Left kidney (tissue), 2 donors: ENCODE results near the gene GPRC5D. TPM values are rescaled to one million over a fixed set of nuclear protein-coding genes. Genes with fewer than 3 reads are reported as not detected.

Experiments used
- DNase-seq: peaks from one replicate; pipeline ENCODE4 v3.0.0-alpha.2; 2013
- polyA plus RNA-seq: library from polyadenylated mRNA; unstranded; fragments of 120-200 nt; gene quantifications from one replicate; pipeline ENCODE4 v1.2.1, GENCODE V29; 2013; ENCODE audit not compliant: insufficient read length

GPRC5D gene
- polyA plus RNA-seq, 1 donor, result 1.1 TPM

DNA sequence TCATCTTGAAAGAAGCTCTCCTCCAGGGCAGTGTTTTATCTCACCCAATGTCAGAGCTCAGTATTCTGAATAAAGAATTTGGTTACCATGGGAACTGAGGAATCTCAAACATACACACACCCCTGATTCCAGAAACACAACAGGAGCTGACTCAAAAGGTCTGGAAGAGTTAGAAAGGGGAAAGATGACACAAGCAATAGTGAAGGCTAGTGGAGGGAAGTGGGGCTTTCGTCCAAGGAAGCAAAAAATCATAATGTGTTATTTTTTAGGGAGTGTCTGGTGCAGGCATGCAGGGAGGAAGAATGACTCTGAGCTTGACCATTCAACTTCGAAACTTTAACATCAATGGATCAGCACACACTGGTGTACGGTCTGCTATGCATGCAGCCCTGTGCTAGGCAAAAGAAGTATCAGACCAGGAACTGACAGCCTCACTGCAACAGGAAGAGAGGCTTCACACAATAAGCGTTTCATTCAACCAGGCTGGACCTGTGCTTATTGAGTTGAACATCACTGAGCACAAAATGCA is 27.8 kb upstream of the GPRC5D start:
- peak; percentile 26 for DNase-seq

GRCh38 chr12:12979126-12979525 is 27.2 kb upstream of the GPRC5D start:
- no peak for DNase-seq

DNA sequence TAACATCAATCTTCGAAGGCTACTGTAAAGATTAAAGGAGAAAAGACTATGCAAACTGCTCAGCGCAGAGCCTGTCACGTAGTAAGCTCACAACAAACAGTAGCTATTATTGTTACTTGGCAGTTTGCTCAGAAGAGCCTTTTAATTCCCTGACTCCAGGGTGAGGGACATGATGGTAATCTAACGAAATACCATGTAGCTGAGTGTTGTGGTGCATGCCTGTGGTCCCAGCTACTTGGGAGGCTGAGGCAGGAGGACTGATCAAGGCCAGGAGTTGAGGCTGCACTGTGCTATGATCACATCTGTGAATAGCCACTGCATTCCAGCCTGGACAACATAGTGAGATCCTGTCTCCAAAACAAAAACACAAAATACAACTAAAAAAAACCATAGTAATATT is 25.3 kb upstream of the GPRC5D start:
- DNase-seq, result no peak

- DNase-seq, result no peak
Measured at GRCh38 chr12:12976366-12976765, 24.4 kb upstream of the GPRC5D start.

GRCh38 chr12:12975322-12976077 is 23.5 kb upstream of the GPRC5D start:
- no peak for DNase-seq

DNA sequence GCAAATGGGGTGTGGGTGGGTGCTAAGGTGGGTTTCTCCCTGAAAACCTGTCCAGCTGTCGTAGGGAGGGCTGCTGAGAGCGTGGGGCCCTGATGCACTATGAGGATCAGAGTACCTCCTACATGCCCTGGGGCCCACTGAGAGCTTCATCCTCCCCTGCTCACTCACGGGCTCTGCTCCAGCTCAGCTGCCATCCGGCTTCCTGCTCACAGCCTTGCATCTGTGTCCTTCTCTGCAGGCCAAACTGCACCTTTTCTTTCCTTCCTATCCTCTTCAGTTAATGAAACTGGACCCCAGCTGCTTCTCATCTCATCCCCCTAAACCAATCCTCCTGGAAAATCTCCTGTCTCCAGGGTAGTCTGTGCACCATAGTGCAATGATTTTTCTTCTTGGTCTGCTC is 22.2 kb upstream of the GPRC5D start:
- DNase-seq, result no peak

- no peak for DNase-seq
Measured at GRCh38 chr12:12973019-12973418, 21.0 kb upstream of the GPRC5D start.

DNA sequence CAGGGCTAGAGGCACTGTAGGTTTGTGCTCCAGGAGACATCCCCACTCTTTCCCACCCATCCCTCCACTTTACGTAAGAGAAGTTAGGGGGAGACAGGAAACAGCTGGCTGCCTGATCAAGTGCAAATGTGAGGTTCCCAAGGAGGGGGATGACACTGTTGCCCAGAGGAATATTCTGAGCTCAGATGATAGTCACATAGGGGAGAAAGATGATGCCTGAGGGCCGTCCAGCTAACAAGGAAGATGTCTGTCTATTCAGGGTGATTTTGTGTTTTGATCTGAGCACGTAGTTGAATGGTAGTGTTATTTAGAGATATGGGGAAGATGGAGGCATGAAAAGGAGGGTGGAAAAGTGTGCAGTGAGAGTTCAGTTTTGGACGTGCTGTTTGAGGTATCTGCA is 13.9 kb upstream of the GPRC5D start:
- DNase-seq, result no peak

GRCh38 chr12:12964255-12964654 is 12.3 kb upstream of the GPRC5D start:
- DNase-seq, result no peak

DNA sequence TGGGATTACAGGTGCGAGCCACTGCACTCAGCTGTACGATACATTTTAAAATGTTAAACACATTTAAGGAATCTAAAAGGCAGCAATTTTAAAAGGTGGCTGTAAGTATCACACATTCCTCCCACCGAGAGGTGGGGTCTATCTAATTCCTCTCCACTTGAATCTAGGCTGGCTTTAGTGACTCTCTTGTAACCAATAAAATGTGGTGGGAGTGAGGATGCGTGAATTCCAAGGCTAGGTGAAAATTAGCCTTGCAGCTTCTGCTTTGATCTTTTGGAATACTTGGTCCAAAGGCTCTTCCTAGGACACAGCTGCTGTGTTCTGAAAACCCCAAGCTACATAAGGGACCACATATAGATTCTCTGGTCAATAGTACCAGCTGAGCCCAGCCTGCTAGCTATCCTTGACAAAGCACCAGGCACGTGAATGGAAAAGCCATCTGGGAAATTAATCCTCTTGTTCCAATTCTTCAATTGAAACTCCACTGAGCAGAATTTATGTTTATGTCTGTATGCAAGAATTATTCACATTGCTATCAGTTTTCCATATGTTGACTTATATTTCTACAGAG is 8.8 kb upstream of the GPRC5D start:
- DNase-seq, result no peak

GRCh38 chr12:12958886-12959285 is 6.9 kb upstream of the GPRC5D start:
- DNase-seq, result no peak

- DNase-seq, result no peak
Measured at GRCh38 chr12:12954878-12955625, 3.1 kb upstream of the GPRC5D start.

- no peak for DNase-seq
Measured at GRCh38 chr12:12954356-12954755, 2.4 kb upstream of the GPRC5D start.

GRCh38 chr12:12951504-12951903 is 466 bp downstream of the GPRC5D start:
- DNase-seq, result no peak

- DNase-seq, result no peak
Measured at GRCh38 chr12:12947902-12948301, 4.1 kb downstream of the GPRC5D start.

GRCh38 chr12:12946686-12947355 is 5.1 kb downstream of the GPRC5D start:
- no peak for DNase-seq

- no peak for DNase-seq
Measured at GRCh38 chr12:12945591-12945990, 6.4 kb downstream of the GPRC5D start.

GRCh38 chr12:12943586-12944260 is 8.2 kb downstream of the GPRC5D start:
- DNase-seq, result no peak

DNA sequence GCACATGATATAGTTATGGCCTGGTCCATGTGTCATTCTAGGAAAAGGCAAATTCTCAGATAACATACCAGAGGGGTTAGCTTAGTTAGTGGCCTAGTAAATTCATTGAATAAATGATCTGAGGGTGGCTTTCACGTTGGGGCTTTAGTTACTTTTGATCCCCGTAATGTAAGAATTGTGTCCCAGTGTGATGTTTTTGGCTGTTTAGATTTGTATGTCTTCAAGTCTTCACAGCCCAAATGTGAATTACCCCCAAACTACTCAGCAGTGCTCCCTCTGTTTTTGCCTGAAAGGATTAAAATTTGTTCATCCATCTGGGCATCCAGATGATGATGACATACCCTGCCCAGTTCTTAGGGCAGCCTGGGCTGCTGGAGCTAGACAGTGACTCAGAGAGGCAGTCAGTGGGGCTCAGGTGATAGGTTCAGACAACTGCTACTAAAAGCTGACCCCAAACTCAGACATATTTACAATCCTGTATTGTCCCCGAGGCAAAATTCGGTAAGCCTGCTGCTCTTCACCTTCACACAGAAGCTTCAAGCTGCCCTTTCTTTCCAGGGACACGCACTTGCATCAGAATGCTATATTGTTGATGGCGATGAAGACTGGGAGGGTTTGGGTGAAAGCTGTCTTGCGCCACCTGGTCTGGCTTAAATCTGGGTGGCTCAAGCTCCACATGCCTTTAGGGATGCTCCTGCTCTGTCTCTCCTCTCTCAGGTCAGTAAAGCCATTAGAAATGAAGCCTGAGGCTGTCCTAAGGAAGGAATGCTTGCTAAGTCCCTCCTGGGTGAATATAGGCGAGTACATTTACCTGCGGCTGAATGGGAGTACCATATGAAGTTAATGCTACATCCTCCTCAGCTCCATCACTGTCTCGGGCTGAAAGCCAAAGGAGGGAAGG is 10.3 kb downstream of the GPRC5D start:
- DNase-seq, result no peak

DNA sequence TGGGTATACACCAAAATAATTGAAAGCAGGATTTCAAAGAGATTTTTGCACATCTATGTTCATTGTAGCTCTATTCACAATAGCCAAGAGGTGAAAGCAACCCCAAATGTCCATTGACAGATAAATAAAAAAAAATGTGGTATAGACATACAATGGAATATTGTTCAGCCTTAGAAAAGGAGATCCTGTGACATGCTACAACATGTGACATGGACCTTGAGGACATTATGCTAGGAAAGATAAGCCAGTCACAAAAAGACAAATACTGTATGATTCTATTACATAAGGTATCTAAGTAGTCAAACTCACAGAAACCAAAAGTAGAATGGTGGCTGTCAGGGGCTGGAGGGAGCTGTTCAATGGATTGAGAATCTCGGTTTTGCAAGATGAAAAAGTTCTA is 12.1 kb downstream of the GPRC5D start:
- DNase-seq, result no peak

- no peak for DNase-seq
Measured at GRCh38 chr12:12938541-12938940, 13.4 kb downstream of the GPRC5D start.
